ENCODE data around the gene RPL37. TPM values are rescaled to one million over a fixed set of nuclear protein-coding genes. Genes with fewer than 3 reads are reported as not detected.
"Not testable (repeated sequence)": the region's sequence is repeated elsewhere in the genome, so short reads cannot be mapped to it uniquely, and the experiment has no call there.

The RPL37 gene
- 1,000 to 10,000 TPM; 1,411 to 1,439 TPM for total RNA-seq
- 2,660 TPM for polyA plus RNA-seq (2013, experiment 1 of 2)
- polyA plus RNA-seq (2013, experiment 2 of 2), result 2,413 TPM
- long read RNA-seq, experiment 1, full-length matches to known transcripts, result 228 of 824 reads
- long read RNA-seq, experiment 1, partial matches to known transcripts, result 544 of 824 reads
- long read RNA-seq, experiment 1, other reads (novel, unspliced or antisense), result 52 of 824 reads
- long read RNA-seq, experiment 2, full-length matches to known transcripts, result 106 of 145 reads
- long read RNA-seq, experiment 2, partial matches to known transcripts, result 14 of 145 reads
- long read RNA-seq, experiment 2, other reads (novel, unspliced or antisense), result 25 of 145 reads
- long read RNA-seq, experiment 3, full-length matches to known transcripts, result 151 of 188 reads
- long read RNA-seq, experiment 3, partial matches to known transcripts, result 35 of 188 reads
- long read RNA-seq, experiment 3, other reads (novel, unspliced or antisense), result 2 of 188 reads
- long read RNA-seq, experiment 4, full-length matches to known transcripts, result 4 of 63 reads
- long read RNA-seq, experiment 4, partial matches to known transcripts, result 2 of 63 reads
- long read RNA-seq, experiment 4, other reads (novel, unspliced or antisense), result 57 of 63 reads

DNA sequence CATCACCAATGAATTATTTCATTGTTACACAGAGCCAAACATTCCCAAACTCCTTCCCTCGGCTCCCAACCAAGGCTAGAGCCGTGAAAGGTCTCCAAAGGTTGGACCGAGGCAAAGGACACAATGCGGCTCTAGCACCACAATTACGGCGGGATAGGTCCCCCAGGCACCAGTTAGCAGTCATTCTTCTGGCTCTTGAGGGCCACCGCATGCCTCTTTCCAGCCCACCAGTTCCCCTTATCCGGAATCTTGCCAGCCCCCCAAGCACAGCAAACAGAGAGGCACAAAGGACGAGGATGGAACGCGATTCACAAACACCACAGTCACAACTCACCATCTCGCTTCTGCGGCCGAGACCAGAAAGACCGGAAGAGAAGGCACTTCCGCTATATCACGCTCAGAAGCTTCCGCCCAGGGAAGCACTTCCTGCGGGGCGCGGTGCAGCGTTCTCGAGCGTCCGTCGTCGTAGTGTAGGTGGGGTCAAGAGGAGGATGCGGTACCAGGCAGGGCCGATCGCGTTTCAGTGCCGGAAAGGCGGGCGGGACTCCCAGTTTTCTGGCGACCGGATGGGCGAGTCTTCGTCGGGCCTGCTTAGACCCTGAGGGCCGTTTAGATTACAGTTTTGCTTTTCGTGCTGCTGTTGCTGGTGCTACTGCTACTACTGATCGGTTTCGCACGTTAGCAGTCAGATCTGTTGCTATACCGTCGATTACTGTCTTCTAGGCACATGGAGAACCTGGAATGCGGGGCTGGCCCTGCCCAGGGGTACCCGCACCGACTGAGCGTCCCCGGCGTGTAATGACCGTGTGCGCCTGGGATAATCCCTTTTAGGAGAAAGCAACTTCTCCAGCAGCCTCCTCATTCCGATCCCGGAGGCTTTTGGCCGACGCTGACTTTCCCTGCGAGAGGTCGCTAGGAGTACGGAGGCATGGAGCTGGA lies at the start of gene RPL37:
TSS of gene RPL37 (minus strand) at position 374 of the 939 bp plus-strand sequence. CDS start at position 337, 37 bp downstream.
- WGBS, 2 experiments (ENCODE audit: insufficient coverage in 1 of 2, insufficient read length in 1 of 2), result 3 to 10% methylated on average over 22 to 61 of the region's 61 CpGs
- Histone ChIP-seq H3K9me3 (ENCODE audit: control insufficient read depth, low read length) (no peaks in the 10 kb centered on the region), H3K27ac (ENCODE audit: low read depth, low read length) (peak within 1 kb of the TSS; percentile 93), H3K4me3 (ENCODE audit: low read length) (peak within 1 kb of the TSS; percentile 99), H3K9ac (ENCODE audit: extremely low read depth, low read length, poor library complexity, severe bottlenecking) (peak within 1 kb of the TSS; percentile 98), H3K27me3 (ENCODE audit: control insufficient read depth, insufficient read depth, low read length, poor library complexity, severe bottlenecking) (no peaks in the 10 kb centered on the region), H3K36me3 (ENCODE audit: control insufficient read depth, insufficient read depth, low read length) (peaks cover 46% of the 10 kb centered on the region), H3K4me1 (ENCODE audit: control insufficient read depth, insufficient read depth, low read length) (peaks cover 8% of the 10 kb centered on the region)
- peaks cover 37% of the 10 kb centered on the region for H3K4me1 Mint-ChIP-seq
- no peaks in the 10 kb centered on the region for H3K9me3 Mint-ChIP-seq
- H3K36me3 Mint-ChIP-seq (ENCODE audit: low read depth), result peaks cover 48% of the 10 kb centered on the region
- peak within 1 kb of the TSS; percentile 97 for H3K4me3 Mint-ChIP-seq
- peak; percentile 98 for DNase-seq
- H3K27ac Mint-ChIP-seq, result peak within 1 kb of the TSS; percentile 99
- TF ChIP-seq, protein P1, sequence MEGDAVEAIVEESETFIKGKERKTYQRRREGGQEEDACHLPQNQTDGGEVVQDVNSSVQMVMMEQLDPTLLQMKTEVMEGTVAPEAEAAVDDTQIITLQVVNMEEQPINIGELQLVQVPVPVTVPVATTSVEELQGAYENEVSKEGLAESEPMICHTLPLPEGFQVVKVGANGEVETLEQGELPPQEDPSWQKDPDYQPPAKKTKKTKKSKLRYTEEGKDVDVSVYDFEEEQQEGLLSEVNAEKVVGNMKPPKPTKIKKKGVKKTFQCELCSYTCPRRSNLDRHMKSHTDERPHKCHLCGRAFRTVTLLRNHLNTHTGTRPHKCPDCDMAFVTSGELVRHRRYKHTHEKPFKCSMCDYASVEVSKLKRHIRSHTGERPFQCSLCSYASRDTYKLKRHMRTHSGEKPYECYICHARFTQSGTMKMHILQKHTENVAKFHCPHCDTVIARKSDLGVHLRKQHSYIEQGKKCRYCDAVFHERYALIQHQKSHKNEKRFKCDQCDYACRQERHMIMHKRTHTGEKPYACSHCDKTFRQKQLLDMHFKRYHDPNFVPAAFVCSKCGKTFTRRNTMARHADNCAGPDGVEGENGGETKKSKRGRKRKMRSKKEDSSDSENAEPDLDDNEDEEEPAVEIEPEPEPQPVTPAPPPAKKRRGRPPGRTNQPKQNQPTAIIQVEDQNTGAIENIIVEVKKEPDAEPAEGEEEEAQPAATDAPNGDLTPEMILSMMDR (conservative IDR thresholded peaks at IDR 0.05), result no peak
- no peaks in the 10 kb centered on the region for H3K27me3 Mint-ChIP-seq (ENCODE audit: insufficient read depth)

DNA sequence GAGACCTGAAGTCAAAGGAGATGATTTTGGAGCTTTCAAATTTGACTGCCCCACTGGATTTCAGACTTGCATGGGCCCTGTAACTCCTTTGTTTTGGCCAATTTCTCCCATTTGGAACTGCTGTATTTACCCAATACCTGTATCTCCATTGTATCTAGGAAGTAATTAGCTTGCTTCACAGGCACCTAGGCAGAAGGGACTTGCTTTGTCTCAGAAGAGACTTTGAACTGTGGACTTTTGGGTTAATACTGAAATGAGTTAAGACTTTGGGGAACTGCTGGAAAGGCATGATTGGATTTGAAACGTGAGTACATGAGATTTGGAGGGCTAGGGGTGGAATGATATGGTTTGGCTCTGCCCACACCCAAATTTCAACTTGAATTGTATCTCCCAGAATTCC lies 48.0 kb upstream of the RPL37 start:
- H3K27me3 Mint-ChIP-seq (ENCODE audit: insufficient read depth); H3K4me1 Mint-ChIP-seq; H3K27me3 ChIP-seq (ENCODE audit: control insufficient read depth, insufficient read depth, low read length, poor library complexity, severe bottlenecking); DNase-seq; H3K36me3 Mint-ChIP-seq (ENCODE audit: low read depth); H3K27ac Mint-ChIP-seq; H3K27ac ChIP-seq (ENCODE audit: low read depth, low read length); H3K4me3 Mint-ChIP-seq; H3K36me3 ChIP-seq (ENCODE audit: control insufficient read depth, insufficient read depth, low read length); H3K9ac ChIP-seq (ENCODE audit: extremely low read depth, low read length, poor library complexity, severe bottlenecking); H3K4me1 ChIP-seq (ENCODE audit: control insufficient read depth, insufficient read depth, low read length): not testable (repeated sequence)
- WGBS, 2 experiments (ENCODE audit: insufficient coverage in 1 of 2, insufficient read length in 1 of 2), result 60% methylated on average over 1 of the region's 1 CpG; no CpG with 5 or more reads in 1 of the 2 experiments
- Histone ChIP-seq H3K9me3 (ENCODE audit: control insufficient read depth, low read length) (peaks cover 25% of the 10 kb centered on the region), H3K4me3 (ENCODE audit: low read length) (peak overlapping the region; percentile 58)
- peaks cover 26% of the 10 kb centered on the region for H3K9me3 Mint-ChIP-seq

- peaks cover 2% of the 10 kb centered on the region for H3K27me3 Mint-ChIP-seq (ENCODE audit: insufficient read depth)
- H3K9me3 ChIP-seq (ENCODE audit: control insufficient read depth, low read length), result peaks cover 31% of the 10 kb centered on the region
- H3K27ac ChIP-seq (ENCODE audit: low read depth, low read length), result no peak overlapping the region
- no peak overlapping the region for H3K4me3 Mint-ChIP-seq
- no peaks in the 10 kb centered on the region for H3K4me1 Mint-ChIP-seq
- H3K36me3 ChIP-seq (ENCODE audit: control insufficient read depth, insufficient read depth, low read length), result no peaks in the 10 kb centered on the region
- 93 to 96% methylated on average over 4 of the region's 4 CpGs for WGBS, 2 experiments (ENCODE audit: insufficient coverage in 1 of 2, insufficient read length in 1 of 2)
- H3K36me3 Mint-ChIP-seq (ENCODE audit: low read depth), result peaks cover 9% of the 10 kb centered on the region
- no peak overlapping the region for H3K4me3 ChIP-seq (ENCODE audit: low read length)
- peaks cover 31% of the 10 kb centered on the region for H3K9me3 Mint-ChIP-seq
- TF ChIP-seq, protein P1 (conservative IDR thresholded peaks at IDR 0.05), result no peak
- H3K9ac ChIP-seq (ENCODE audit: extremely low read depth, low read length, poor library complexity, severe bottlenecking), result no peak overlapping the region
- no peaks in the 10 kb centered on the region for H3K4me1 ChIP-seq (ENCODE audit: control insufficient read depth, insufficient read depth, low read length)
- no peak overlapping the region for H3K27ac Mint-ChIP-seq
- no peaks in the 10 kb centered on the region for H3K27me3 ChIP-seq (ENCODE audit: control insufficient read depth, insufficient read depth, low read length, poor library complexity, severe bottlenecking)
- DNase-seq, result no peak
These were observed 47.3 kb upstream of the RPL37 start for GRCh38 chr5:40882291-40882690.
